KBM-7 (cell line): Measurements from ENCODE around the gene VASN.

Experiments used
- DNase-seq: peaks from one replicate; pipeline ENCODE4 v3.0.0-alpha.2; 2015
- in situ Hi-C: fragments of 300-500 bp; cut with MboI; formaldehyde crosslinking; loops from 2 replicates; pipeline ENCODE4 v1.14.3; 2020; ENCODE audit warnings: low sequenced_read_pairs, low pct_unique_long_range_greater_than_20kb, mixed read lengths

Gene VASN

GRCh38 chr16:4381072-4381934 is 9.7 kb downstream of the VASN start:
- no peak for DNase-seq
- in situ Hi-C loops = no loop called here

DNA sequence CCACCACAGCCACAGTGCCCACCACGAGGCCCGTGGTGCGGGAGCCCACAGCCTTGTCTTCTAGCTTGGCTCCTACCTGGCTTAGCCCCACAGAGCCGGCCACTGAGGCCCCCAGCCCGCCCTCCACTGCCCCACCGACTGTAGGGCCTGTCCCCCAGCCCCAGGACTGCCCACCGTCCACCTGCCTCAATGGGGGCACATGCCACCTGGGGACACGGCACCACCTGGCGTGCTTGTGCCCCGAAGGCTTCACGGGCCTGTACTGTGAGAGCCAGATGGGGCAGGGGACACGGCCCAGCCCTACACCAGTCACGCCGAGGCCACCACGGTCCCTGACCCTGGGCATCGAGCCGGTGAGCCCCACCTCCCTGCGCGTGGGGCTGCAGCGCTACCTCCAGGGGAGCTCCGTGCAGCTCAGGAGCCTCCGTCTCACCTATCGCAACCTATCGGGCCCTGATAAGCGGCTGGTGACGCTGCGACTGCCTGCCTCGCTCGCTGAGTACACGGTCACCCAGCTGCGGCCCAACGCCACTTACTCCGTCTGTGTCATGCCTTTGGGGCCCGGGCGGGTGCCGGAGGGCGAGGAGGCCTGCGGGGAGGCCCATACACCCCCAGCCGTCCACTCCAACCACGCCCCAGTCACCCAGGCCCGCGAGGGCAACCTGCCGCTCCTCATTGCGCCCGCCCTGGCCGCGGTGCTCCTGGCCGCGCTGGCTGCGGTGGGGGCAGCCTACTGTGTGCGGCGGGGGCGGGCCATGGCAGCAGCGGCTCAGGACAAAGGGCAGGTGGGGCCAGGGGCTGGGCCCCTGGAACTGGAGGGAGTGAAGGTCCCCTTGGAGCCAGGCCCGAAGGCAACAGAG is 10.5 kb downstream of the VASN start:
- in situ Hi-C loops = no loop called here
- DNase-seq = no peak

DNA sequence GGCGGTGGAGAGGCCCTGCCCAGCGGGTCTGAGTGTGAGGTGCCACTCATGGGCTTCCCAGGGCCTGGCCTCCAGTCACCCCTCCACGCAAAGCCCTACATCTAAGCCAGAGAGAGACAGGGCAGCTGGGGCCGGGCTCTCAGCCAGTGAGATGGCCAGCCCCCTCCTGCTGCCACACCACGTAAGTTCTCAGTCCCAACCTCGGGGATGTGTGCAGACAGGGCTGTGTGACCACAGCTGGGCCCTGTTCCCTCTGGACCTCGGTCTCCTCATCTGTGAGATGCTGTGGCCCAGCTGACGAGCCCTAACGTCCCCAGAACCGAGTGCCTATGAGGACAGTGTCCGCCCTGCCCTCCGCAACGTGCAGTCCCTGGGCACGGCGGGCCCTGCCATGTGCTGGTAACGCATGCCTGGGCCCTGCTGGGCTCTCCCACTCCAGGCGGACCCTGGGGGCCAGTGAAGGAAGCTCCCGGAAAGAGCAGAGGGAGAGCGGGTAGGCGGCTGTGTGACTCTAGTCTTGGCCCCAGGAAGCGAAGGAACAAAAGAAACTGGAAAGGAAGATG is 11.2 kb downstream of the VASN start:
- no peak for DNase-seq
- in situ Hi-C loops = no loop called here

DNA sequence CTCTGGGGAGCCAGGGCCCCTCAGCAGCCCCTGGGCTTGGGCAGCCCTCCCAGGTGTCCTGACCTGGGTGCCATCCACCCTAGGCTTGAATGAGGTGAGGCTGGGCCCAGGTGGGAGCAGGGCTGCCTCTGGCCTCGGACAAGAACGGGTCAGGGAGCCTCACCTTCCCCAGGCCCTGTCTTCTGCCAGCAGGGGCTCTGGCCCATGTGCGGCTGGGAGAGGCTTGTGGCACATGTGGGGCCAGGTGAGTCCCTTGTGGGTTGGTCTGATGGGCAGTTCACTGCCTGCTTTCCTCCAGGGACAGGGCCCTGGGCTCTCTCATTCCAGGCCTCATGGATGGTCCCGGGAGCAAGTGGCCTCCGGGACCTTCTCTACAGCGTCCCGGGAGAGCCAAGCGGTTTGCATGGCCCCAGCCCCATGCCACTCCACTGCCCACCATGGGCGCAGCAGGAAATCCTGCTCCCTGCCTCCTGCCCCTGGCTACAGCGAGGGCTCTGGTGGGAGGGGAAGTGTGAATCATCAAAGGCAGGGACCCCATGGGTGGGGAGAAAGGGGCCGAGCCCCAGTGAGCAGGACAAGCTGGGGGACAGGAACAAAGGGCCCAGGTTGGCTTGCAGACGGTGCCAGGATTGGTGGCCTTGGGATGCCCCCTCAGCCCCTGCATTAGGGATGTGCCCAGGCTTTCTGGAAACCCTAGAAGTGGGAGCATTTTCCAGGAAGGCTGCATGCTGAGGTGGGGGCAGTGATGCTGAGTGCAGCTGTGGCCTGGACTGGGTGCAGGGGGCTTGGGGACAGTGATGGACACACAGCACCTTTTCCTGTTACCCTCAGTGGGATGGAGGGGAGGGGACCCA is 12.2 kb downstream of the VASN start:
- in situ Hi-C loops = no loop called here
- DNase-seq = no peak

DNA sequence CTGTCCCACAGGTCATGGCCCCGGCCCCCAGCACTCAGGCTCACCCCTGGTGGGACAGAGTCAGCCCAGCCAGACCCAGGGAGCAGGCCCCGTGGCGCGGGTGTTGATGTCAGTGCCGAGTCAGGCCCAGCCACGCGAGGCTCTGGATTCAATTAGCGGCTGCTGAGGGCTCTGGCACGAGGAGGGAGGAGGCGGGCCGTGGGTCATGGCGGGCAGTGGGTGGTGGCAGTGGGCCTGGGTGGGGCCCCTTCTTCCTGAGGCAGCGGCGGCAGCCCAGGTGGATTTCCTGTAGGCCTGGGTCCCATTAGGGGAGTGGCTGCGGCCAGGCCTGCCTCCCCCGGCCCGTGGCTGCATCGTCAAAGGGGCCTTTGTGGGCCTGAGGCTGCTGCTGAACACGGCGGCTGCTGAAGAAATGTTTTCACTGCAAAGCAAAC is 12.9 kb downstream of the VASN start:
- in situ Hi-C loops = no loop called here
- peak; percentile 53 for DNase-seq

GRCh38 chr16:4385066-4385788 is 13.6 kb downstream of the VASN start:
- no peak for DNase-seq
- in situ Hi-C loops = no loop called here

- in situ Hi-C loops = no loop called here
- no peak for DNase-seq
These were observed 14.3 kb downstream of the VASN start for GRCh38 chr16:4385789-4386450.

DNA sequence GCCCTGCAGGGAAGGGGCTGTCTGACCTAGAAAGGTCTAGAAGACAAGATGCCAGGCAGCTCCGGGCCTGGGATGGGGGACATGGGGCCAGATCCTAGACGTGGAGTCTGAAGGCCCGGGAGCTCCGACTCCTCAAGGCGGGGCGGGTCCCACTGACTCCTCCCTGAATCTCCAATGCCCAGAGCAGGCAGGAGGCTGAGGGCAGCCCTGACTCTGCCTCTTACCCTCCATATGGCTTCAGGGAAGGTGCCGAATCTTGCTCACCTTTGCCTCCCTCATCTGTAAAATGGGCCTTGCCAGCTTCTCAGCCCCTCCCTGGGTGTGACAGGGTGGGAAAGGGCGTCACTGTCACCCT is 14.8 kb downstream of the VASN start:
- in situ Hi-C loops = no loop called here
- DNase-seq = no peak

DNA sequence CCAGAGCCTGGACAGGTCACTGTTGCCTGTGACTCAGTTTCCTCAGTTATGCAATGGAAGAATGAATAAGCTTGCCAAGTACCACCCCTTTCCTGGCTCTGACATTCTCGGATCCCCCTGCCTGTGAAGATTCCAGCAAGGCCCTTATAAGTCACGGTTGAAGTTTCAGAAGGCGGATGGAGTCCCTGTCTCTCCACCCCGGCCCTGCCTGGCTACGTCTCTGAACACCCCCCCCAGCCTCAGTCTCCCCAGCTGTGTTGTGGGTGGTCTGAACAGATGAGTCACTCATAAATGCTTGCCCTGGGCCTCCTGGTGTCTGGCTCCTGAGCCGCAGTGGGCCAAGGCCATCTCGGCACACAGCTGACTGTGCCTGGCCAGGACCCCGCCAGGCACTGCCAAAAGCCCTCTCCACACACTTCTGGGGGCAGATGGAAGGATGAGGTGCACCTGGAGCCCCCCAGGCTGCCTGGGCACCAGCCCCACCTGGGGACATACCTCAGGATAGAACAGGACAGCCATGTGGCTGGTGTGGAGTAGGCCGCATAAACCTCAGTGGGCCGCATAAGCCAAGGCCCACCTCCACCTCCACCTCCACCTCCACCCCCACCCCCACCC is 15.4 kb downstream of the VASN start:
- in situ Hi-C loops = no loop called here
- no peak for DNase-seq

DNA sequence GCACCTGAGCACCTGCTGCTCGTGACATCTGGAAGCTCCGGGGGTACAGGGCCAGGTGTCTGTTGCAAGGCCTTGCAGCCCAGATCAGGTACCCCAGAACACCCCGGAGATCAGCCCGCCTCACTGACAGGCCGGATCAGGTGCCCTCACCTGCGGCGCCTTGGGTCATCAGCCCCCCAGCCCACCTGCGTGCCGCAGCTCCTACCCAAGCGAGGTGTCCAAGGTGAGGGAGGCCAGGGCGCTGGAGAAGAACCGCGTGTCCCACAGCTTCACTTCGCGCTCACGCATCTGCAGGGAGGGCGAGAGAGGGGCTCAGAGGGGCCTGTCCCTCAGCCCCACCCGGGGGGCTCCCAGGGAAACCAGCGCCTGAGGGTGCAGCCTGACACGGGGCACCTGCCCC is 16.1 kb downstream of the VASN start:
- in situ Hi-C loops = no loop called here
- DNase-seq = no peak

DNA sequence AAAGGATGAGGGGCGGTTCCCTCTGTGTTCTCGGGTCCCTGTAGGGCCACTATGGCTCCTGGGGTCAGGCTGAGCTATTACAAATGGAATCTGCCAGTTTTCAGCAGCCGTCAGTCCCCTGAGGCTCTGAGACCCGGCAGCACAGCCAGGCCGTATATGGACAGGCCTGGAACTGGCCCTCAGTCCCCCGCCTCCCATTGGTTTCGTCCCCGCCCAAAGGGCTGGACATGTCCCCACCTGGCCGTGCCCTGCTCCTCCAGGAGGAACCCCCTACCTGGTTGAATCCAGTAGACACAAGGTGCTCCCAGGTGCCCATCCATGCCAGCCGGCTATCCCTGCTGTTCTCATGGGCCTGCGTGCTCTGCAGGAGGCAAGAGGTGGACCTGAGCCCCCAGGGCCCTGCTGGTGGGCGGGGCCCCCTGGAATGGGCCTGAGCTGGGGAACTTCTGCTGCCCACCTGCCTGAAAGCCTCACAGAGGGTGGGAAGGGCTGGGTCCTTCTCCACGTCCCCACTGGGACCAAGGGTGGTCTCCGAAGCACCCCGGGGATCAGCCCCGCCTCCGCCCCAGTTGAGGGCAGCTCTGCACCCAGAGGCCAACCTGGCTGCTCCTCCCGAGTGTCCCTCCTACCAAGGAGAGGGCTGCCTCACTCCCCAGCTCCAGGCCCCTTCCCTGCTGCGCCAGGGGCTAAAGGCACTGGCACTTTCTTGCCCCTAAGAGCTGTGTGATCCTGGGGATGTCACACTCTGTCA is 16.8 kb downstream of the VASN start:
- in situ Hi-C loops = no loop called here
- DNase-seq = no peak

- in situ Hi-C loops = no loop called here
- DNase-seq = no peak
These were observed 17.7 kb downstream of the VASN start for GRCh38 chr16:4389051-4389955.

GRCh38 chr16:4390266-4391260 is 18.9 kb downstream of the VASN start:
- in situ Hi-C loops = no loop called here
- no peak for DNase-seq

GRCh38 chr16:4391631-4392381 is 20.2 kb downstream of the VASN start:
- in situ Hi-C loops = no loop called here
- DNase-seq = no peak
